A549 (cell line): ENCODE data around the gene SEPTIN10. TPM values are rescaled to one million over a fixed set of nuclear protein-coding genes. Genes with fewer than 3 reads are reported as not detected.

Experiments used
- ATAC-seq, 2 experiments: fragments of 200-7000 bp in 1 of 2; fragments of >200 bp in 1 of 2; cut with Nextera tagmentation in 1 of 2; cut with Tn5 transposase in 1 of 2; 3 replicates each; pipeline versions ENCODE4 v1.8.0 to v1.9.1; 2018 to 2020; ENCODE audit warnings: mild to moderate bottlenecking in 1 of 2, moderate library complexity in 1 of 2
- CTCF ChIA-PET: fragments of 300-600 bp; sonication (Branson Sonifier 250); formaldehyde crosslinking; extraction: SDS; loops from one replicate; lab custom pipeline; 2021; ENCODE audit warnings: antibody characterized with exemption, inconsistent platforms; lab: Yijun Ruan, JAX
- POLR2A ChIA-PET: fragments of 350-600 bp; formaldehyde crosslinking; extraction: SDS; loops from one replicate; lab custom pipeline; 2021; ENCODE audit warnings: antibody characterized with exemption, inconsistent platforms; lab: Yijun Ruan, JAX
- DNase-seq, 2 experiments: peaks; one replicate each; pipeline versions ENCODE4 v3.0.0 to v3.0.0-alpha.2; 2011 to 2016; ENCODE audit warnings: low read depth in 1 of 2, low spot score in 1 of 2
- FAIRE-seq: peaks from 2 replicates; lab custom pipeline; 2011; peaks lifted over from hg19 to GRCh38; lab: Jason Lieb, UNC
- H3K27ac ChIP-seq, 2 experiments: fragments of >200 bp; sonication (Bioruptor Twin); formaldehyde crosslinking; 3 replicates each; pipeline ENCODE4 v1.5.1; 2016 to 2017
- H3K4me1 ChIP-seq: fragments of >200 bp; sonication (Bioruptor Twin); formaldehyde crosslinking; 3 replicates; pipeline ENCODE4 v1.6.1; 2016
- H3K4me2 ChIP-seq: fragments of >200 bp; sonication (Bioruptor Twin); formaldehyde crosslinking; 3 replicates; pipeline ENCODE4 v1.6.1; 2016
- H3K4me3 ChIP-seq: fragments of >200 bp; sonication (Bioruptor Twin); formaldehyde crosslinking; 3 replicates; pipeline ENCODE4 v1.5.1; 2016
- H3K9me3 ChIP-seq: fragments of >200 bp; sonication (Bioruptor Twin); formaldehyde crosslinking; 3 replicates; pipeline ENCODE4 v1.6.1; 2016
- ATOH8 ChIP-seq: fragments of 250-450 bp; sonication (Bioruptor Pico); IDR thresholded peaks from 2 replicates; pipeline ENCODE4 v1.5.0; 2020; ENCODE audit warnings: low read depth, mild to moderate bottlenecking, moderate library complexity
- BCL3 ChIP-seq: fragments of >200 bp; sonication (Bioruptor Twin); formaldehyde crosslinking; IDR thresholded peaks from 3 replicates; pipeline ENCODE4 v1.6.1; 2016
- CBX8 ChIP-seq: fragments of 200-600 bp; sonication (generic); IDR thresholded peaks from 2 replicates; pipeline ENCODE4 v1.6.1; 2016
- CEBPB ChIP-seq, 2 experiments: fragments of >200 bp in 1 of 2; sonication (Bioruptor Twin) in 1 of 2; formaldehyde crosslinking in 1 of 2; IDR thresholded peaks; 2 replicates each; pipeline ENCODE4 v1.6.1; 2012 to 2016
- CHD4 ChIP-seq: fragments of 200-600 bp; sonication (generic); IDR thresholded peaks from 2 replicates; pipeline ENCODE4 v1.6.1; 2016; ENCODE audit warnings: antibody characterized with exemption, mild to moderate bottlenecking, borderline replicate concordance
- E2F6 ChIP-seq: IDR thresholded peaks from 2 replicates; pipeline ENCODE4 v1.6.1; 2012; ENCODE audit warnings: low read depth, borderline replicate concordance
- EHF ChIP-seq: fragments of 250-450 bp; sonication (Bioruptor Pico); IDR thresholded peaks from 2 replicates; pipeline ENCODE4 v1.5.0; 2020; ENCODE audit warnings: mild to moderate bottlenecking
- EHMT2 ChIP-seq: fragments of 200-600 bp; sonication (generic); IDR thresholded peaks from 2 replicates; pipeline ENCODE4 v1.6.1; 2016; ENCODE audit warnings: antibody characterized with exemption, low read depth, mild to moderate bottlenecking, moderate library complexity
- ELK1 ChIP-seq: fragments of 150-350 bp; IDR thresholded peaks from 2 replicates; pipeline ENCODE4 v1.6.1; 2014; ENCODE audit warnings: low read depth, mild to moderate bottlenecking, low read length
- FOSB ChIP-seq: fragments of 250-450 bp; sonication (Bioruptor Pico); IDR thresholded peaks from 2 replicates; pipeline ENCODE4 v1.5.0; 2020; ENCODE audit warnings: mild to moderate bottlenecking, moderate library complexity
- FOXS1 ChIP-seq: fragments of 250-450 bp; sonication (Bioruptor Pico); IDR thresholded peaks from 2 replicates; pipeline ENCODE4 v1.5.0; 2020; ENCODE audit warnings: mild to moderate bottlenecking, moderate library complexity
- HDAC2 ChIP-seq: fragments of 200-600 bp; sonication (generic); IDR thresholded peaks from 2 replicates; pipeline ENCODE4 v1.6.1; 2016
- HOXA7 ChIP-seq: fragments of 250-450 bp; sonication (Bioruptor Pico); IDR thresholded peaks from 2 replicates; pipeline ENCODE4 v1.5.0; 2020; ENCODE audit warnings: mild to moderate bottlenecking, moderate library complexity
- KDM1A ChIP-seq: fragments of 200-600 bp; sonication (generic); IDR thresholded peaks from 2 replicates; pipeline ENCODE4 v1.6.1; 2016; ENCODE audit warnings: low read depth, mild to moderate bottlenecking
- MAFK ChIP-seq: fragments of 450-650 bp; IDR thresholded peaks from 2 replicates; pipeline ENCODE4 v1.6.1; 2014; ENCODE audit not compliant: partially characterized antibody
- MAX ChIP-seq: IDR thresholded peaks from 2 replicates; pipeline ENCODE4 v1.6.1; 2012
- NPAS2 ChIP-seq: fragments of 250-450 bp; sonication (Bioruptor Pico); IDR thresholded peaks from 2 replicates; pipeline ENCODE4 v1.8.0; 2022; ENCODE audit warnings: mild to moderate bottlenecking, moderate library complexity, borderline replicate concordance
- NR3C1 ChIP-seq: fragments of >200 bp; sonication (Bioruptor Twin); formaldehyde crosslinking; IDR thresholded peaks from 3 replicates; pipeline ENCODE4 v1.6.1; 2017
- RAD21 ChIP-seq, 2 experiments: fragments of >200 bp in 1 of 2; sonication (Bioruptor Twin) in 1 of 2; formaldehyde crosslinking in 1 of 2; IDR thresholded peaks in 1 of 2; conservative IDR thresholded peaks in 1 of 2; 2 replicates in 1 of 2; 3 replicates in 1 of 2; pipeline ENCODE4 v1.6.1; 2012 to 2018; ENCODE audit warnings: inconsistent platforms in 1 of 2
- RFX5 ChIP-seq: fragments of 450-650 bp; IDR thresholded peaks from 2 replicates; pipeline ENCODE4 v1.7.1; 2014; ENCODE audit warnings: antibody characterized with exemption, mild to moderate bottlenecking, moderate library complexity
- SMC3 ChIP-seq: fragments of >200 bp; sonication (Bioruptor Twin); formaldehyde crosslinking; IDR thresholded peaks from 3 replicates; pipeline ENCODE4 v1.6.1; 2018; ENCODE audit warnings: inconsistent platforms
- SREBF2 ChIP-seq: fragments of 450-650 bp; IDR thresholded peaks from 2 replicates; pipeline ENCODE4 v1.6.1; 2014; ENCODE audit warnings: mild to moderate bottlenecking, moderate library complexity
- TFCP2L1 ChIP-seq: fragments of 250-450 bp; sonication (Bioruptor Pico); IDR thresholded peaks from 2 replicates; pipeline ENCODE4 v1.5.0; 2021; ENCODE audit warnings: mild to moderate bottlenecking
- TP53 ChIP-seq: fragments of 250-450 bp; sonication (Bioruptor Pico); IDR thresholded peaks from 2 replicates; pipeline ENCODE4 v1.5.0; 2021; ENCODE audit warnings: mild to moderate bottlenecking, moderate library complexity
- USF2 ChIP-seq: fragments of 450-650 bp; IDR thresholded peaks from 2 replicates; pipeline ENCODE4 v1.6.1; 2014; ENCODE audit warnings: antibody characterized with exemption
- ZFP36 ChIP-seq: fragments of 450-650 bp; IDR thresholded peaks from 2 replicates; pipeline ENCODE4 v1.6.1; 2014; ENCODE audit warnings: borderline replicate concordance; ENCODE audit not compliant: partially characterized antibody
- WGBS: methylation state at CpG from one replicate; pipeline ENCODE4 v1.1.6; 2017; ENCODE audit errors: missing lambda C conversion rate; 5-methylcytosine and 5-hydroxymethylcytosine counted together
- polyA plus RNA-seq, 4 experiments: library from polyadenylated mRNA; depleted of rRNA in 3 of 4; stranded (reverse); fragments of >200 nt; fragmentation: RNase III in 1 of 4; extraction: RNeasy Plus Mini Kit Qiagen cat#74134 plus additional on column Dnase treatment in 1 of 4; gene quantifications; 2 replicates in 3 of 4; 3 replicates in 1 of 4; pipeline ENCODE4 v1.2.3, GENCODE V29; 2011 to 2017

The SEPTIN10 gene
- polyA plus RNA-seq, 2 of the 4 experiments (the other 2 are of a cell fraction), result 87.6 to 95.0 TPM

- H3K4me2 ChIP-seq, result no peak overlapping the region
- 61% methylated on average over 20 of the region's 20 CpGs for WGBS
- CTCF ChIA-PET, result interaction anchor here (0.6 to 1.9 kb wide), 4 partner anchors 11 to 393 kb away, joined by 3 to 11 read pairs (median 8); no protein-coding TSS in a partner anchor
- DNase-seq, result no peak
- no peak for FAIRE-seq
- 0 out of 3 replicates have a peak, but pooled peaks cover 3% of the 10 kb centered on the region for H3K4me1 ChIP-seq
- POLR2A ChIA-PET, result no interaction called here
- no peak overlapping the region for H3K27ac ChIP-seq
- H3K4me3 ChIP-seq, result no peak overlapping the region
- TF ChIP-seq ATOH8 (CRISPR knock-in tag) (no peak), RFX5 (no peak), KDM1A (no peak), TFCP2L1 (CRISPR knock-in tag) (no peak), CBX8 (no peak), FOSB (no peak), FOXS1 (CRISPR knock-in tag) (no peak), EHMT2 (no peak), TP53 (CRISPR knock-in tag) (no peak), SREBF2 (no peak)
- TF ChIP-seq, all 56 proteins: peak for 0
- H3K9me3 ChIP-seq, result no peaks in the 10 kb centered on the region
- ATAC-seq, result no peak
Observed at GRCh38 chr2:109521233-109522062, 92.3 kb downstream of the SEPTIN10 start.

- ChIA-PET POLR2A (no interaction called here), CTCF (no interaction called here)
- no peak for ATAC-seq
- Histone ChIP-seq H3K27ac (no peak overlapping the region), H3K4me2 (no peak overlapping the region), H3K9me3 (no peaks in the 10 kb centered on the region), H3K4me1 (0 out of 3 replicates have a peak, but pooled peaks cover 3% of the 10 kb centered on the region), H3K4me3 (no peak overlapping the region)
- no peak for FAIRE-seq
- DNase-seq, result no peak
- TF ChIP-seq TP53 (CRISPR knock-in tag), result no peak
- no peak for TF ChIP-seq RFX5
- TF ChIP-seq USF2, result no peak
- 64% methylated on average over 4 of the region's 4 CpGs for WGBS
Observed at GRCh38 chr2:109519513-109519912, 94.3 kb downstream of the SEPTIN10 start.

- Histone ChIP-seq H3K9me3 (no peaks in the 10 kb centered on the region), H3K4me2 (no peak overlapping the region), H3K4me3 (no peak overlapping the region), H3K4me1 (peaks cover 7% of the 10 kb centered on the region; the same call in 1 of the 3 replicates), H3K27ac (no peak overlapping the region)
- CTCF ChIA-PET, result interaction anchor here (0.6 to 2.4 kb wide), 14 partner anchors 11 to 389 kb away, joined by 3 to 14 read pairs (median 3); no protein-coding TSS in a partner anchor
- DNase-seq, result no peak
- FAIRE-seq, result no peak
- POLR2A ChIA-PET, result no interaction called here
- 76% methylated on average over 14 of the region's 26 CpGs for WGBS
- no peak for ATAC-seq
- TF ChIP-seq MAX, result no peak
- TF ChIP-seq ELK1, result no peak
- no peak for TF ChIP-seq E2F6
- no peak for TF ChIP-seq NR3C1
- no peak for TF ChIP-seq MAFK
- TF ChIP-seq RAD21 (conservative IDR thresholded peaks at IDR 0.05 in 1 of 2, IDR thresholded peaks at IDR 0.05 in 1 of 2), result no peak
- TF ChIP-seq HOXA7 (CRISPR knock-in tag), result no peak
- TF ChIP-seq BCL3, result no peak
- no peak for TF ChIP-seq HDAC2
- no peak for TF ChIP-seq TP53 (CRISPR knock-in tag)
- no peak for TF ChIP-seq ZFP36
- no peak for TF ChIP-seq RFX5
- TF ChIP-seq KDM1A, result no peak
- TF ChIP-seq SMC3, result no peak
- TF ChIP-seq CHD4, result no peak
- no peak for TF ChIP-seq EHF (CRISPR knock-in tag)
- no peak for TF ChIP-seq USF2
- no peak for TF ChIP-seq CEBPB (IDR thresholded peaks at IDR 0.05)
- no peak for TF ChIP-seq NPAS2 (CRISPR knock-in tag)
Observed at GRCh38 chr2:109517118-109517889, 96.5 kb downstream of the SEPTIN10 start.
